Measurements from ENCODE around the gene PLCB2. TPM values are rescaled to one million over a fixed set of nuclear protein-coding genes. Genes with fewer than 3 reads are reported as not detected.

The PLCB2 gene
- polyA plus RNA-seq, 1 donor (not counting 4 experiments of a cell fraction or from before 2014, with no cell fraction given), result 0.73 TPM

DNA sequence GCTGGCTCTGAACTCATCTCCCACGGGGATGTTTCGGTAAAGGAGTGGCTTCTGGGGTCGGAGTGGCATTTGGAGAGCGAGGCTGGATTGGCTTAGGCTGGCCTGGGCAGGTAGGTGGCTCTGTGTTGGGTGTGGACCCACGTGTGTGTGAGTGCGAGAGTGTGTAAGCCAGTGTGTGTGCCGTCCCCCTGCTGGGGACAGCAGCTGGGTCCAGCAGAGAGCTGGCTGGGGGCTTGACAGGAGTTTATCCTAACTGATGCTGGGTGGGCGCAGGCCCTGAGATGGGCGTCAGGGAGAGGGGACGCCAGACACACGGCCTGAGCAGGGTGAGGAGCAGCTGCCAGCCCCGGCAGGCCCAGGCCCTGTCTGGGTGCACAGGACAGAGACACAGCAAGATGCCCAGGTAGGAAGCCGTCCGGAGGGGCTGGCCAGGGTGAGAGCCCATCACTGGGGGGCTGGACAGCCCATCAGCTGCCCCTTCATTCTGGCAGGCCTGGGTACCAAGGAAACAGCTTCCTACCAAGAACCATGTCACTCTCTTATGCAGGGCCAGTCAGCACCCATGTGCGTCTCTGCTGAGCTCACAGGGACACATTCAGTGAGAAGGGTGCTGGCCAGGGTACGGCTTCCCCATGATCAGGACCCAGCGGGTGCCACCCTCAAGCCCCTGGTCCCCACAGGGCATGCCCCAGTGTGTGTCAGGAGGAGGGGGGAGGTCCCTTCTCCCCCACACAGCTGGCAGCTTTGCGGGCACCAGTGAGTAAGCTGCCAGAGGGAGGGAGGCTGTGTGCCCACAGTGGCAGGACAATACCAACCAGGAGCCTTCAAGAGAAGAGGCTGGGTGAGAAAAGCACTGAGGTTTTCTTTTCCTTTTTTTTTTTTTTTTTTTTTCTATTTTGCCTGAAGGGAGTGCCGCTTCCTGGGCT lies 67.8 kb downstream of the PLCB2 start:
- Histone ChIP-seq H3K27me3 (ENCODE audit: control insufficient read depth, extremely low read depth, insufficient read depth, low read length) (no peaks in the 10 kb centered on the region), H4K20me1 (ENCODE audit: control insufficient read depth, extremely low read depth, insufficient read depth, low read length) (no peaks in the 10 kb centered on the region), H3K4me2 (ENCODE audit: control insufficient read depth, extremely low read depth, insufficient read depth, low read depth, low read length) (peak overlapping the region; percentile 98), H3K9me3 (ENCODE audit: control insufficient read depth, low read depth, low read length) (no peaks in the 10 kb centered on the region), H3K36me3 (ENCODE audit: control insufficient read depth in 2 of 2, extremely low read depth in 1 of 2, insufficient read depth in 2 of 2, low read length in 2 of 2) (no peaks in the 10 kb centered on the region), H3K27ac (ENCODE audit: control insufficient read depth, insufficient read depth, low read length) (peak overlapping the region; percentile 91), H3K4me1 (ENCODE audit: control insufficient read depth, extremely low read depth, insufficient read depth, low read length) (peaks cover 62% of the 10 kb centered on the region), H3K4me3 (ENCODE audit: control insufficient read depth in 2 of 3, extremely low read depth in 1 of 3, insufficient read depth in 2 of 3, low read depth in 1 of 3, low read length in 3 of 3) (peak overlapping the region; percentile 53 to 85 (median 81)), H3K9me1 (ENCODE audit: control insufficient read depth, extremely low read depth, insufficient read depth, low read length) (peaks cover 8% of the 10 kb centered on the region), H2AFZ (ENCODE audit: control insufficient read depth, low read length) (peak overlapping the region; percentile 66), H3K9ac (ENCODE audit: control insufficient read depth, extremely low read depth, insufficient read depth, low read length) (peak overlapping the region; percentile 86), H3K79me2 (ENCODE audit: control insufficient read depth, insufficient read depth, low read length) (peaks cover 10% of the 10 kb centered on the region)
- DNase-seq (ENCODE audit: low read depth, low spot score) (no peak), FAIRE-seq (peak; percentile 9)
- TF ChIP-seq EZH2 (IDR thresholded peaks at IDR 0.05; ENCODE audit: low read length), result no peak
- TF ChIP-seq, protein P1, sequence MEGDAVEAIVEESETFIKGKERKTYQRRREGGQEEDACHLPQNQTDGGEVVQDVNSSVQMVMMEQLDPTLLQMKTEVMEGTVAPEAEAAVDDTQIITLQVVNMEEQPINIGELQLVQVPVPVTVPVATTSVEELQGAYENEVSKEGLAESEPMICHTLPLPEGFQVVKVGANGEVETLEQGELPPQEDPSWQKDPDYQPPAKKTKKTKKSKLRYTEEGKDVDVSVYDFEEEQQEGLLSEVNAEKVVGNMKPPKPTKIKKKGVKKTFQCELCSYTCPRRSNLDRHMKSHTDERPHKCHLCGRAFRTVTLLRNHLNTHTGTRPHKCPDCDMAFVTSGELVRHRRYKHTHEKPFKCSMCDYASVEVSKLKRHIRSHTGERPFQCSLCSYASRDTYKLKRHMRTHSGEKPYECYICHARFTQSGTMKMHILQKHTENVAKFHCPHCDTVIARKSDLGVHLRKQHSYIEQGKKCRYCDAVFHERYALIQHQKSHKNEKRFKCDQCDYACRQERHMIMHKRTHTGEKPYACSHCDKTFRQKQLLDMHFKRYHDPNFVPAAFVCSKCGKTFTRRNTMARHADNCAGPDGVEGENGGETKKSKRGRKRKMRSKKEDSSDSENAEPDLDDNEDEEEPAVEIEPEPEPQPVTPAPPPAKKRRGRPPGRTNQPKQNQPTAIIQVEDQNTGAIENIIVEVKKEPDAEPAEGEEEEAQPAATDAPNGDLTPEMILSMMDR (optimal IDR thresholded peaks at IDR 0.05 in 1 of 3, IDR thresholded peaks at IDR 0.05 in 1 of 3, conservative IDR thresholded peaks at IDR 0.05 in 1 of 3; ENCODE audit: extremely low read depth in 1 of 3, insufficient read depth in 2 of 3, low read length in 3 of 3), result peak in 1 of 3 experiments; percentile 2
- dilution Hi-C loops (cut with MboI; ENCODE audit: extremely low pct_ligation_motif_present, low sequenced_read_pairs), result no loop called here

DNA sequence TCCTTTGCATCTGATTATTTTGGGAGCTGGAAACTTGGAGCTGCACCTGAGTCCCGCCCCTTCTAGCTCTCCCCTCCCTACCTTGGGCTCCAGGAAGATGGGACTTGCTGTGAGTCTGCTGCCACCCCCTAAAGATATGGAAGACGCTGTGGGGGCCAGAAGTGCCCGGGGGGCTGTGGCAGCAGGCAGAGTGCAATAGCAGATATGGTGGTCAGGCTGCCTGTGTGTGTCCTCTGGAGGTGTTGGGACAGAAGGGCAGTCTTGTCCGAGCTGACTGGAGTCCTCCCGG lies 68.4 kb downstream of the PLCB2 start:
- FAIRE-seq, result no peak
- H3K9ac ChIP-seq (ENCODE audit: control insufficient read depth, extremely low read depth, insufficient read depth, low read length), result peak overlapping the region; percentile 86
- peak overlapping the region; percentile 91 for H3K27ac ChIP-seq (ENCODE audit: control insufficient read depth, insufficient read depth, low read length)

More for the DNA sequence above, 68.4 kb downstream of the PLCB2 start:
- Histone ChIP-seq H3K4me1 (ENCODE audit: control insufficient read depth, extremely low read depth, insufficient read depth, low read length) (peaks cover 64% of the 10 kb centered on the region), H3K27me3 (ENCODE audit: control insufficient read depth, extremely low read depth, insufficient read depth, low read length) (no peaks in the 10 kb centered on the region), H3K79me2 (ENCODE audit: control insufficient read depth, insufficient read depth, low read length) (peaks cover 10% of the 10 kb centered on the region), H3K4me3 (ENCODE audit: control insufficient read depth in 2 of 3, extremely low read depth in 1 of 3, insufficient read depth in 2 of 3, low read depth in 1 of 3, low read length in 3 of 3) (peak overlapping the region; percentile 53 to 85 (median 81)), H3K36me3 (ENCODE audit: control insufficient read depth in 2 of 2, extremely low read depth in 1 of 2, insufficient read depth in 2 of 2, low read length in 2 of 2) (no peaks in the 10 kb centered on the region), H2AFZ (ENCODE audit: control insufficient read depth, low read length) (peak overlapping the region; percentile 66), H4K20me1 (ENCODE audit: control insufficient read depth, extremely low read depth, insufficient read depth, low read length) (no peaks in the 10 kb centered on the region), H3K9me1 (ENCODE audit: control insufficient read depth, extremely low read depth, insufficient read depth, low read length) (peaks cover 4% of the 10 kb centered on the region), H3K9me3 (ENCODE audit: control insufficient read depth, low read depth, low read length) (no peaks in the 10 kb centered on the region), H3K4me2 (ENCODE audit: control insufficient read depth, extremely low read depth, insufficient read depth, low read depth, low read length) (peak overlapping the region; percentile 98)
- dilution Hi-C loops (cut with MboI; ENCODE audit: extremely low pct_ligation_motif_present, low sequenced_read_pairs), result no loop called here
- TF ChIP-seq, protein P1 (optimal IDR thresholded peaks at IDR 0.05 in 1 of 3, IDR thresholded peaks at IDR 0.05 in 1 of 3, conservative IDR thresholded peaks at IDR 0.05 in 1 of 3; ENCODE audit: extremely low read depth in 1 of 3, insufficient read depth in 2 of 3, low read length in 3 of 3), result no peak
- no peak for TF ChIP-seq EZH2 (IDR thresholded peaks at IDR 0.05; ENCODE audit: low read length)
- DNase-seq (ENCODE audit: low read depth, low spot score), result no peak

Data from keratinocyte (primary cell).